Measurements from ENCODE around the gene NUP62CL. TPM values are rescaled to one million over a fixed set of nuclear protein-coding genes. Genes with fewer than 3 reads are reported as not detected.
"Not testable (repeated sequence)": the region's sequence is repeated elsewhere in the genome, so short reads cannot be mapped to it uniquely, and the experiment has no call there.

The NUP62CL gene
- total RNA-seq, 4 donors from 2014 or later: 1.3 to 8.8 (median 1.4) TPM

- DNase-seq (ENCODE audit: low spot score in 2 of 2): no peak
- no peaks in the 10 kb centered on the region for H3K36me3 ChIP-seq
- TF ChIP-seq EP300 (IDR thresholded peaks at IDR 0.05) (no peak), POLR2AphosphoS5 (IDR thresholded peaks at IDR 0.05) (no peak), POLR2A (IDR thresholded peaks at IDR 0.05) (no peak)
- TF ChIP-seq, protein P1, sequence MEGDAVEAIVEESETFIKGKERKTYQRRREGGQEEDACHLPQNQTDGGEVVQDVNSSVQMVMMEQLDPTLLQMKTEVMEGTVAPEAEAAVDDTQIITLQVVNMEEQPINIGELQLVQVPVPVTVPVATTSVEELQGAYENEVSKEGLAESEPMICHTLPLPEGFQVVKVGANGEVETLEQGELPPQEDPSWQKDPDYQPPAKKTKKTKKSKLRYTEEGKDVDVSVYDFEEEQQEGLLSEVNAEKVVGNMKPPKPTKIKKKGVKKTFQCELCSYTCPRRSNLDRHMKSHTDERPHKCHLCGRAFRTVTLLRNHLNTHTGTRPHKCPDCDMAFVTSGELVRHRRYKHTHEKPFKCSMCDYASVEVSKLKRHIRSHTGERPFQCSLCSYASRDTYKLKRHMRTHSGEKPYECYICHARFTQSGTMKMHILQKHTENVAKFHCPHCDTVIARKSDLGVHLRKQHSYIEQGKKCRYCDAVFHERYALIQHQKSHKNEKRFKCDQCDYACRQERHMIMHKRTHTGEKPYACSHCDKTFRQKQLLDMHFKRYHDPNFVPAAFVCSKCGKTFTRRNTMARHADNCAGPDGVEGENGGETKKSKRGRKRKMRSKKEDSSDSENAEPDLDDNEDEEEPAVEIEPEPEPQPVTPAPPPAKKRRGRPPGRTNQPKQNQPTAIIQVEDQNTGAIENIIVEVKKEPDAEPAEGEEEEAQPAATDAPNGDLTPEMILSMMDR (IDR thresholded peaks at IDR 0.05): no peak
- H3K9me3 ChIP-seq: no peaks in the 10 kb centered on the region
- no peak overlapping the region for H3K4me3 ChIP-seq
- no peaks in the 10 kb centered on the region for H3K4me1 ChIP-seq
- H3K27ac ChIP-seq: no peak overlapping the region
- H3K27me3 ChIP-seq: no peaks in the 10 kb centered on the region
These were observed 34.7 kb downstream of the NUP62CL start for GRCh38 chrX:107171369-107172102.

DNA sequence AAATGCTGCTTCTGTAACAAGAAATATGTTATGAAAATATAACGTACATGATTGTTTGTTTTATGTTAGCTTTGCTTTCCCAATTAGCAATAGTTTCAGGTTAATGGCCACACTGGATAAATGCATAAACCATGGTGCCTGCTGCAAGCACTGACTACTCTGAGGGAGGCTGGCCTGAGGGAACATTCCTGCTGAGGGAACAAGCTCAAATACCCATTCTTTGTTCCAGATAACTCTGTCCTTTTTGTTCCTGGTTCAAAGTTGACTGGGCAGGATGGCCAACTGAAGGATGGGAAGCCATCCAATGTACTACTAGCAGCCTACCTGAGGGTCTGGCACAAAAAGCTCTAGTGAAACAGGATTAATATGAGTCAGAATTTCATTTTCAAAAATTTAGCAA, 37.5 kb downstream of the NUP62CL start:
- 68% methylated on average over 1 of the region's 1 CpG for WGBS
- Histone ChIP-seq H3K36me3 (no peaks in the 10 kb centered on the region), H3K4me1 (no peaks in the 10 kb centered on the region), H3K4me3 (no peak overlapping the region), H3K9me3 (no peaks in the 10 kb centered on the region), H3K27ac (no peak overlapping the region), H3K27me3 (no peaks in the 10 kb centered on the region)
- TF ChIP-seq, protein P1 (IDR thresholded peaks at IDR 0.05): no peak
- TF ChIP-seq POLR2AphosphoS5 (IDR thresholded peaks at IDR 0.05) (no peak), EP300 (IDR thresholded peaks at IDR 0.05) (no peak), POLR2A (IDR thresholded peaks at IDR 0.05) (no peak)
- no peak for DNase-seq (ENCODE audit: low spot score in 2 of 2)

GRCh38 chrX:107168257-107168656, 38.0 kb downstream of the NUP62CL start:
- no peaks in the 10 kb centered on the region for H3K36me3 ChIP-seq
- no peak for DNase-seq (ENCODE audit: low spot score in 2 of 2)
- TF ChIP-seq POLR2AphosphoS5 (IDR thresholded peaks at IDR 0.05) (no peak), EP300 (IDR thresholded peaks at IDR 0.05) (no peak), POLR2A (IDR thresholded peaks at IDR 0.05) (no peak)
- TF ChIP-seq, protein P1 (IDR thresholded peaks at IDR 0.05): no peak
- no peaks in the 10 kb centered on the region for H3K27me3 ChIP-seq
- no peak overlapping the region for H3K4me3 ChIP-seq
- H3K9me3 ChIP-seq: no peaks in the 10 kb centered on the region
- no peaks in the 10 kb centered on the region for H3K4me1 ChIP-seq
- no peak overlapping the region for H3K27ac ChIP-seq

- WGBS: 83% methylated on average over 3 of the region's 3 CpGs
- H3K4me3 ChIP-seq: no peak overlapping the region
- no peak for TF ChIP-seq EP300 (IDR thresholded peaks at IDR 0.05)
- no peak for TF ChIP-seq POLR2AphosphoS5 (IDR thresholded peaks at IDR 0.05)
- TF ChIP-seq POLR2A (IDR thresholded peaks at IDR 0.05): no peak
- TF ChIP-seq, protein P1 (IDR thresholded peaks at IDR 0.05): no peak
- H3K4me1 ChIP-seq: no peaks in the 10 kb centered on the region
- no peak overlapping the region for H3K27ac ChIP-seq
- H3K27me3 ChIP-seq: no peaks in the 10 kb centered on the region
- DNase-seq (ENCODE audit: low spot score in 2 of 2): no peak
- no peaks in the 10 kb centered on the region for H3K36me3 ChIP-seq
- no peaks in the 10 kb centered on the region for H3K9me3 ChIP-seq
These were observed 38.9 kb downstream of the NUP62CL start for GRCh38 chrX:107167163-107167921.

DNA sequence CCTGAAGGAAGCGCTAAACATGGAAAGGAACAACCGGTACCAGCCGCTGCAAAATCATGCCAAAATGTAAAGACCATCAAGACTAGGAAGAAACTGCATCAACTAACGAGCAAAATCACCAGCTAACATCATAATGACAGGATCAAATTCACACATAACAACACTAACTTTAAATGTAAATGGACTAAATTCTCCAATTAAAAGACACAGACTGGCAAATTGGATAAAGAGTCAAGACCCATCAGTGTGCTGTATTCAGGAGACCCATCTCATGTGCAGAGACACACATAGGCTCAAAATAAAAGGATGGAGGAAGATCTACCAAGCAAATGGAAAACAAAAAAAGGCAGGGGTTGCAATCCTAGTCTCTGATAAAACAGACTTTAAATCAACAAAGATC, 48.6 kb downstream of the NUP62CL start:
- H3K36me3 ChIP-seq; H3K4me3 ChIP-seq; H3K4me1 ChIP-seq; H3K27ac ChIP-seq; H3K9me3 ChIP-seq; DNase-seq (ENCODE audit: low spot score in 2 of 2); H3K27me3 ChIP-seq: not testable (repeated sequence)
- WGBS: 60% methylated on average over 1 of the region's 4 CpGs

DNA sequence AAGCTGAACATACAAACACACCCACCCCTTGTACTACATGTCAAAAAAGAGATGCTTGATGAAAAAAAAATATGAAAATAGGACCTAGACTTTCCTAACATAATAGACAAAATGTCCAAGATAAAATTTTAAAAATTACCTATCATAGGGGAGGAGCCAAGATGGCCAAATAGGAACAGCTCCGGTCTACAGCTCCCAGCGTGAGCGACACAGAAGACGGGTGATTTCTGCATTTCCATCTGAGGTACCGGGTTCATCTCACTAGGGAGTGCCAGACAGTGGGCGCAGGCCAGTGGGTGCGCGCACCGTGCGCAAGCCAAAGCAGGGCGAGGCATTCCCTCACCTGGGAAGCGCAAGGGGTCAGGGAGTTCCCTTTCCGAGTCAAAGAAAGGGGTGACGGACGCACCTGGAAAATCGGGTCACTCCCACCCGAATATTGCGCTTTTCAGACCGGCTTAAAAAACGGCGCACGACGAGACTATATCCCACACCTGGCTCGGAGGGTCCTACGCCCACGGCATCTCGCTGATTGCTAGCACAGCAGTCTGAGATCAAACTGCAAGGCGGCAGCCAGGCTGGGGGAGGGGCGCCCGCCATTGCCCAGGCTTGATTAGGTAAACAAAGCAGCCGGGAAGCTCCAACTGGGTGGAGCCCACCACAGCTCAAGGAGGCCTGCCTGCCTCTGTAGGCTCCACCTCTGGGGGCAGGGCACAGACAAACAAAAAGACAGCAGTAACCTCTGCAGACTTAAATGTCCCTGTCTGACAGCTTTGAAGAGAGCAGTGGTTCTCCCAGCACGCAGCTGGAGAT, 50.4 kb downstream of the NUP62CL start:
- H3K4me1 ChIP-seq; H3K27me3 ChIP-seq; H3K27ac ChIP-seq; DNase-seq (ENCODE audit: low spot score in 2 of 2); H3K9me3 ChIP-seq; H3K36me3 ChIP-seq: not testable (repeated sequence)
- WGBS: 52% methylated on average over 26 of the region's 32 CpGs
- H3K4me3 ChIP-seq: peak overlapping the region; percentile 38

All from suprapubic skin (tissue), 4 donors.